AG04450 (cell line): ENCODE measurements around the gene C3orf22. TPM values are rescaled to one million over a fixed set of nuclear protein-coding genes. Genes with fewer than 3 reads are reported as not detected.
"Not testable (repeated sequence)": the region's sequence is repeated elsewhere in the genome, so short reads cannot be mapped to it uniquely, and the experiment has no call there.

Experiments
- CTCF ChIA-PET: fragments of 300-600, 350-600 bp; formaldehyde crosslinking; extraction: SDS; loops from one replicate; lab custom pipeline; 2022; ENCODE audit warnings: antibody characterized with exemption, inconsistent platforms; lab: Charles Lee
- POLR2A ChIA-PET: fragments of 350-600 bp; formaldehyde crosslinking; extraction: SDS; loops from one replicate; lab custom pipeline; 2021; ENCODE audit warnings: antibody characterized with exemption, inconsistent platforms; lab: Yijun Ruan, JAX
- DNase-seq: peaks from one replicate; pipeline ENCODE4 v3.0.0-alpha.2; 2011; ENCODE audit warnings: low read depth, low spot score
- H3K27ac ChIP-seq: one replicate; pipeline ENCODE4 v1.5.1; 2012; ENCODE audit warnings: low read depth, low read length, control low read depth
- H3K27me3 ChIP-seq: one replicate; pipeline ENCODE4 v1.6.0; 2012; ENCODE audit warnings: low read length; ENCODE audit not compliant: control insufficient read depth, insufficient read depth
- H3K4me3 ChIP-seq: 2 replicates; pipeline ENCODE4 v1.5.1; 2011; ENCODE audit warnings: mild to moderate bottlenecking, low read depth, low read length, control low read depth
- H3K9me3 ChIP-seq: 2 replicates; pipeline ENCODE4 v1.5.1; 2012; ENCODE audit warnings: low read length; ENCODE audit not compliant: control insufficient read depth, insufficient read depth
- CTCF ChIP-seq: IDR thresholded peaks from 2 replicates; pipeline ENCODE4 v1.5.1; 2011; ENCODE audit warnings: low read depth, low read length, control low read depth, inconsistent platforms
- polyA minus RNA-seq: library from RNA; depleted of rRNA, polyadenylated mRNA; stranded (reverse); fragments of >200 nt; gene quantifications from 2 replicates; pipeline ENCODE4 v1.2.3, GENCODE V29; 2011; rRNA and poly(A)+ RNA removed
- polyA plus RNA-seq: library from polyadenylated mRNA; depleted of rRNA; stranded (reverse); fragments of >200 nt; gene quantifications from 2 replicates; pipeline ENCODE4 v1.2.3, GENCODE V29; 2011; rRNA removed

The C3orf22 gene
- polyA plus RNA-seq, result not detected in 2 replicates
- not detected in 2 replicates for polyA minus RNA-seq

- POLR2A ChIA-PET, result no interaction called here
- Histone ChIP-seq H3K27ac (no peak within 1 kb of the TSS), H3K9me3 (no peaks in the 10 kb centered on the region; the same call in 1 of the 2 replicates), H3K27me3 (peaks cover 27% of the 10 kb centered on the region), H3K4me3 (no peak within 1 kb of the TSS)
- TF ChIP-seq CTCF, result no peak
- CTCF ChIA-PET, result no interaction called here
- DNase-seq, result no peak
These were observed at the start of gene C3orf22 for GRCh38 chr3:126558336-126559071. Gene C3orf22 (minus strand): TSS chr3:126558932. CDS start chr3:126553390, 5,542 bp downstream.

- ChIA-PET CTCF (interaction anchor here (1.3 kb wide), 1 partner anchor 14 kb away, joined by 4 read pairs; no protein-coding TSS in a partner anchor), POLR2A (no interaction called here)
- Histone ChIP-seq H3K4me3 (no peak overlapping the region), H3K27ac (no peak overlapping the region), H3K9me3 (no peaks in the 10 kb centered on the region), H3K27me3 (no peaks in the 10 kb centered on the region)
- no peak for TF ChIP-seq CTCF
- peak; percentile 16 for DNase-seq
These were observed 48.6 kb upstream of the C3orf22 start for GRCh38 chr3:126607214-126607908.

GRCh38 chr3:126606001-126606400, 47.3 kb upstream of the C3orf22 start:
- no peak overlapping the region for H3K27ac ChIP-seq
- no peaks in the 10 kb centered on the region for H3K9me3 ChIP-seq
- CTCF ChIA-PET, result interaction anchor here (0.7 kb wide), 1 partner anchor 44 kb away, joined by 4 read pairs; no protein-coding TSS in a partner anchor
- POLR2A ChIA-PET, result interaction anchor here (0.7 kb wide), 1 partner anchor 46 kb away, joined by 4 read pairs; no protein-coding TSS in a partner anchor
- no peak for DNase-seq
- no peaks in the 10 kb centered on the region for H3K27me3 ChIP-seq
- H3K4me3 ChIP-seq, result no peak overlapping the region
- no peak for TF ChIP-seq CTCF

GRCh38 chr3:126604691-126605090, 46.0 kb upstream of the C3orf22 start:
- Histone ChIP-seq H3K27me3 (no peaks in the 10 kb centered on the region), H3K4me3 (no peak overlapping the region), H3K27ac (no peak overlapping the region), H3K9me3 (no peaks in the 10 kb centered on the region)
- no peak for TF ChIP-seq CTCF
- no peak for DNase-seq
- ChIA-PET POLR2A (no interaction called here), CTCF (interaction anchor here (1.0 kb wide), 1 partner anchor 82 kb away, joined by 3 read pairs; no protein-coding TSS in a partner anchor)

GRCh38 chr3:126599101-126599500, 40.4 kb upstream of the C3orf22 start:
- H3K4me3 ChIP-seq, result no peak overlapping the region
- ChIA-PET POLR2A (no interaction called here), CTCF (no interaction called here)
- H3K27me3 ChIP-seq, result no peaks in the 10 kb centered on the region
- TF ChIP-seq CTCF, result no peak
- H3K9me3 ChIP-seq, result no peaks in the 10 kb centered on the region
- no peak for DNase-seq
- no peak overlapping the region for H3K27ac ChIP-seq

- POLR2A ChIA-PET, DNase-seq, CTCF ChIA-PET, H3K27ac ChIP-seq, H3K27me3 ChIP-seq, H3K4me3 ChIP-seq, H3K9me3 ChIP-seq: not testable (repeated sequence)
These were observed 36.7 kb upstream of the C3orf22 start for GRCh38 chr3:126595479-126595878.

GRCh38 chr3:126591515-126591914, 32.8 kb upstream of the C3orf22 start:
- H3K9me3 ChIP-seq, POLR2A ChIA-PET, H3K27me3 ChIP-seq, H3K27ac ChIP-seq, H3K4me3 ChIP-seq, DNase-seq, CTCF ChIA-PET: not testable (repeated sequence)
